Right ventricle myocardium superior (tissue), 1 donor: ENCODE data around the gene ZBTB20. TPM values are rescaled to one million over a fixed set of nuclear protein-coding genes. Genes with fewer than 3 reads are reported as not detected.
"Not testable (repeated sequence)": the region's sequence is repeated elsewhere in the genome, so short reads cannot be mapped to it uniquely, and the experiment has no call there.

Experiments used
- ATAC-seq: fragments of 200-7000 bp; cut with Tn5 transposase; one replicate; pipeline ENCODE4 v1.9.1; 2020; ENCODE audit warnings: mild to moderate bottlenecking; ENCODE audit not compliant: poor library complexity
- DNase-seq: peaks from one replicate; pipeline ENCODE4 v3.0.0-alpha.2; 2020
- intact Hi-C: fragments of 100-400 bp; cut with DNase I; formaldehyde crosslinking; loops from one replicate; pipeline ENCODE4 v1.11.2; 2022
- total RNA-seq: library from RNA; stranded (reverse); fragmentation: NEBNext Ultra II Directional; extraction: Animal tissue kit (Norgen Biotek cat#: 25700); gene quantifications from one replicate; pipeline ENCODE4 v1.2.1, GENCODE V29; 2021
- donor health status: DM: no; HTN: yes; CAD: no; lungs with severe emphysema.

ZBTB20 gene
- total RNA-seq, 1 donor from 2014 or later, result 53.4 TPM

- intact Hi-C loops, result no loop called here
- DNase-seq (no peak), ATAC-seq (no peak)
Observed at GRCh38 chr3:115154611-115155010, 7.5 kb upstream of the ZBTB20 start.

- ATAC-seq (no peak), DNase-seq (no peak)
- intact Hi-C loops, result no loop called here
Observed at GRCh38 chr3:115151921-115152320, 4.8 kb upstream of the ZBTB20 start.

DNA sequence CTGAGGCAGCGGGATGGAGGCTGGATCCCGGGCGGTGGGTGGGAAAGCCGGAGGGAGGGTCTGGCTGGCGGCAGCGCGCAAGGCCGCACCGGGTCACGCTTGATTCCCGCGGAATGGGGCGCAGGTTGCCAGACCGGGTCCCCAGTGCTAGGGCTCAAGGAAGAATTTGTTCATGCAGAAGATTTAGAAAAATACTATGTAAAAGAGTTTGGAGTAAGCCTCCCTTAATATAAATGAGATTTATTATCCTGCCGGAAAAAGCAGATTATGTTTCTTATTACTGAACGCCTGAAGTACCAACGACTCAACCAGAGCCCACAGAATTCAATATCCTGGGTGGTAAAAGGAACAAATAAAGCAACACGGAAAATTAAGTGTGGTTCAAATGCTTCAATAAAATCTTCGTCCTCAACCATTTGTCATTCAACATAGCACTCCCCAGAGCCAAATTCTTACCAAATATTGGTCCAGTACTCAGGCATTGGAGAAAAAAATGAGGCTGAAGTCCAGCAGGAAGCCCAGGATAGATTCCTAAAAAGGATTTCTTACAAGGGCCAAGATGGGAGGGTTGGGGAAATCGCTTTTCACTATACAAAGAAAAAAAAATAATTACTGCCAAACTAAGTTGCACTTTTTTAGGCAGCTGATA, 1.2 kb upstream of the ZBTB20 start:
- no peak for DNase-seq
- intact Hi-C loops, result no loop called here
- ATAC-seq, result no peak

DNA sequence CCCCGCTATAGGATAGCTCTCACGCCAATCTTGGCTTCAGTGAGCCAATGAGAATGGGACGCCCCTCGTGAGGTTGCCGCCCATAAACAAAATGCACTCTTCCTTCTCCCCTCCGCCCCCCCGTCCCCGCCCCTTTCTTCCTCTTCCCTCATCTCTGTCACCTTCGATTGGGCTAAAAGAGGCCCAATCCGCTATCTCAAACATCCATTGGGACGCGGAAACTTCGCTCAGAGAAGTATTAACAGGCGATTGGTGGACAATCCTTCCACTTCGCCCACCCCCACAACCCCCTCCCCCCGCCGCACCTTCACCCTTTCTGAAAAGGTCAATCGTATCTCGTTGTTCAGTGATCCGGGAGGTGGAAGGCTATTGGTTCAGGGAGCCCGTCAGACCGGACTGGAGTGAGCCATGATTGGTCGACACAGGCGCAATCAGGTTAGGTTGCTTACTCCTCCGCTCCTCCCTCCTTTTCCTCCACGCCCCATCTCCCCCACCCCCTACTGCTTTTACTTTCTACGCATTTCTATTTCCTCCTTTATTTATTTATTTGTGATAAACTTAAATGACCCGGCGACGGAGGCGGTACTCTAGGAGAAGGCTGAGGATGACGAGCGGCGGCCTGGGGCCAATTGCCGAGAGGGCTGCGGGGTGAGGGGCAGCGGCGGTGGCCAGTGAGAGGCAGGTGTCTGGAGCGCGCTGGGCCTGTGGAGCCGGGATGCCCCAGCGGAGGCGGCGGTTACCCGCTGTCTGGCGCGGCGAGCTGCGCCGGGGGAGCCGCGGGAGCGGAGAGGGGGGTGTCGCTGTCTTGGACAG, 447 bp upstream of the ZBTB20 start:
- ATAC-seq, result peak; percentile 89
- intact Hi-C loops, result no loop called here
- peak; percentile 98 for DNase-seq

- peak; percentile 5 for ATAC-seq
- no peak for DNase-seq
- intact Hi-C loops, result no loop called here
Observed at GRCh38 chr3:115146032-115146417, 1.1 kb downstream of the ZBTB20 start.

DNA sequence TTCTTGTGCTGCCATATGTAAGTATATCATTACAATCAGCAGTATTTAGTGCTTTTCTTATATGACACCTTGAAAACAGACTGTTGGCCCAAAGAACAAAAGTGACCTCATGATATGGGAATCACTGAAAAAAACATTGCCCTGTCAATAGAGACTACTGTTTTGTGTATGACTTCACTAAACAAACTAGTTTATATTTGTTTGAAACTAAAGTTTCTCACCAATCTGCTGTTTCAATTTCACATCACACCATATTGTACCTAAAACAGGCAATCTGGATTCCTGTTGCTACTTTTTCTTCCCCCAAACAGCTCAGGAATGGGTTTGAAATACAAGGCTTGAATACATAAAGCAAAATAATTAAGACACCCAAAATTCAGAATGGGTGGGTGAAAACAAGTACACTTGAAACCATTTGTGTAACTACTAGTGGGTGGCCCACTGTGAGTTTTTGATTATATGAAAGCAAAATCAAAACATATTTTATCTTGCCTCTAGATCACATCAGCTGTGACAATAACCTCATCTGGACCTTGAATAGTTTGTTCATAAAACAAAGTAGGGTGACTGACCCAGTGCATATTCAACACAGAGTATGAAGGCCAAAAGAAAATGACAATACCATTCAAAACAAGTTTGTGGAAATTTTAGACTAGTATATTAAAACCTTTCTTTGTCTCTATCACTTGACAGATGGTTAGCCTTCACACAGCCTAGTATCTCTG, 5.9 kb downstream of the ZBTB20 start:
- intact Hi-C loops, result no loop called here
- DNase-seq (no peak), ATAC-seq (no peak)

GRCh38 chr3:115139072-115139471, 8.0 kb downstream of the ZBTB20 start:
- intact Hi-C loops, result no loop called here
- ATAC-seq (no peak), DNase-seq (no peak)

GRCh38 chr3:115134648-115135347, 12.3 kb downstream of the ZBTB20 start:
- DNase-seq (no peak), ATAC-seq (no peak)
- intact Hi-C loops, result no loop called here

DNA sequence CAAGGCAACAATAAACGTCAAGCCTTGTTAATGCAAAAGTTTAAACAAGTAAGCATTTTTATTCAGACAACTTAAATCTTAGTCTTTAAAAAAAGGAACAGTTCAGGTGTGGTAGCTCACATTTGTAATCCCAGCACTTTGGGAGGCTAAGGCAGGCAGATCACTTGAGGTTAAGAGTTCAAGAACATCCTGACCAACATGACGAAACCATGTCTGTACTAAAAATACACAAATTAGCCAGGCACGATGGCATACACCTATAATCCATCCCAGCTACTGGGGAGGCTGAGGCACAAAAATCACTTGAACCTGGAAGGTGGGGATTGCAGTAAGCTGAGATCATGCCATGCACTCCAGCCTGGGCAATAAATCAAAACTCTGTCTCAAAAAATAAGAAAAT, 19.9 kb downstream of the ZBTB20 start:
- no peak for DNase-seq
- intact Hi-C loops, result no loop called here
- no peak for ATAC-seq

DNA sequence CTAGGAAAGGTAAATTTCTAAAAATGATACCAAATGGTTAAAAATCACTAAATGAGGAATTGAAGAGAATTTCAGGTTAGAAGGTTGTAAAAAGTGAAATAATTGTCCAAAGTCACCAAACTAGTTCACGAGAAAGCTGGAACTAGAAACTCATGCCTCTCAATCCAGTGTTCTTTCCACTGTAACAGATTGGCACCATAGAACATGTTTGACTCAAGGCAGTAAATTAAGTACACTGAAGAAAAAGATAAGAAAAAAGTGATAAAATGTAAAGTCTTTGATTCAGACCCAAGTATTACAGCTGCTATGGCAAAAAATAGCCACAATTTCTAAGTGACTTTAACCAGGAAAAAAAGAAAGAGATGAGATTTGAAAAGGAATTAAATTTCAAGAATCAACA, 26.5 kb downstream of the ZBTB20 start:
- intact Hi-C loops, result no loop called here
- no peak for DNase-seq
- ATAC-seq, result no peak

DNA sequence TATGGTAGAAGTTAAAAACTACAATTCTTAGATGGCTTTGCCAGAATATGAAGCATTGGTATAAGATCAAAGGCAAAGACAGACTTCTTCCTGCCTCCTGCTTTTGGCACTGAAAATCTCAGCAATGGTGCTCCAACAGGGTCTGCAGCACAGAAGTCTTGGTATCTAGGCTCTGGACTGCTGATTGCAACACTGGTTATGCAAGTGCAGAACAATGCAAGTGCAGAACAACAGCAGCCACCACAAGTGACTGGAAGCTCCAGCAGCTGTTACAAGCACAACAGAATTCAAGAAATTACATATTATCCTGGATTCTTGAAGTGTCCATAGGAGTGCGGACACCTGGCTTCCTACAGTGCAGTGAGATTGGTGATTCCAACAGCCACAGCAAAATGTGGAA, 33.7 kb downstream of the ZBTB20 start:
- peak; percentile 53 for ATAC-seq
- intact Hi-C loops, result no loop called here
- no peak for DNase-seq

DNA sequence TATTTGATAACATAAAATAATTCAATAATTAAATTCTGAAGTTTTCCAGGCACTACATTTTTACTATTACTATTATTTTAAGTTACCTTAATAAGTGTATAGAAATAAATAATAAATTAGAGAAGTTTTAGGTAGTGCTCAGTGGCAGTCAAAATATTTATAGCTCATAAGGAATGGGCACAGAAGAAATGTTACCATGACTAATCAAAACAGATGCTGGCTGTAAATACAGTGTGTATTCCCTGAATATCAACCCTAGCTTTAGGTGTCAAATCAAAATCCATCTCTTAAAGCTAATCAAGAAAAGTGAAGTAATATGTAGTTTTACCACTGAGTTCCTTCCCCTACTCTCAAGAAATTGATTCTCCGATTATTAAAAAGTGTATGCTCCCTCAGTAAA, 35.5 kb downstream of the ZBTB20 start:
- intact Hi-C loops, result no loop called here
- ATAC-seq, result peak; percentile 63

GRCh38 chr3:115110830-115111229, 36.3 kb downstream of the ZBTB20 start:
- no peak for ATAC-seq
- DNase-seq, result no peak
- intact Hi-C loops, result no loop called here

More for the DNA sequence above, 35.5 kb downstream of the ZBTB20 start:
- no peak for DNase-seq

DNA sequence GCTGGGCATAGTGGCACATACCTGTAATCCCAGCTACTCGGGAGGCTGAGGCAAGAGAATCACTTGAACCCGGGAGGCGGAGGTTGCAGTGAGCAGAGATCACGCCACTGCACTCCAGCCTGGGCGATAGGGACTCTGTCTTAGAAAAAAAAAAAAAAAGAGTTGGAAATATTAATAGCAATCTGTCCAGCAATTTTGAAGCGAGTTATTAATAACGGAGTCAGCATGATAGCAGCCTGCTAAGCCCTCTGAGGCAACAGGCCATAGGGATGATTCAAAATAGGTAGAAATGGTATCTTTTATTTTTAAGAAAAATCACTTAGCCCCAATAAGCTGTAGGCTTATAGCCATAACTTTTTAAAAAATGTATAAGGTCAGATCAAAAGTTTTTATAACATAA, 37.0 kb downstream of the ZBTB20 start:
- intact Hi-C loops, DNase-seq: not testable (repeated sequence)
- peak; percentile 74 for ATAC-seq

DNA sequence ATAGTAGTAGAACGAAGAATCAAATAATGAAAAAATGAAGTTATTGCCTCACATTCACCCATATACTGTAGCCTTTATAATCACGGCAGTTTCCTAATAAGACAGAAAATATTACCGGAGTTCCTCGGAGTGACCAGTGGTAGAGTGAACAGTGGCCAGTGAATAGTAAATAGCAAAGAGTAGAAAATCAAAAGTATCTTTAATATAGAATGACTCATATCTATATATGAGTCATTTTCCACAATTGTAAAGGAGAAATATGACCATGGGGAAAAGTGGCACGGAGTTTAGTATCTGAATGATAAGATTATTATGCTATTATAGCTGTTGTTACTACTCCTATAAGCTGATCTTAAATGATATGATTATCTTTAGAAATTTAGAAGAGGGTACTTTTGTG, 38.5 kb downstream of the ZBTB20 start:
- intact Hi-C loops, result no loop called here
- no peak for ATAC-seq
- DNase-seq, result no peak

DNA sequence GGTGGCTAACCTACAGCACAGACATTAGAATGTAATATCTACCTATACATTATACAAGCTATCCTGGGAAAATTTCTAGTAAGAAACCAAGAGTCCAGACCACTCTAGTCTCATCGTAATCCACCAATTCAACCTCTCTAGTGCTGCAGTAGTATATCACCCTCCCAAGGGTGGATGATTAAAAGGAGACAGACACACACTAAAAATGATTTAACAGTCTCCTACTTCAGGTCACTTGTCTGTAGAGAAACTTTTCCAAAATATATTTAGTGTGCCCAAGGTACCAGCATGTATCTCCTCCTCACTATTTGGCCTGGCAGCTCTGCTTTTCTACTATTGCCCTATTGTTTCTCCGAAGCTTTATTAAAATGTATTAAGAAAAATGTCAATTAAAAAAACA, 45.0 kb downstream of the ZBTB20 start:
- intact Hi-C loops, result no loop called here
- DNase-seq, result no peak
- no peak for ATAC-seq

GRCh38 chr3:115100806-115101205, 46.3 kb downstream of the ZBTB20 start:
- DNase-seq (no peak), ATAC-seq (peak; percentile 24)
- intact Hi-C loops, result no loop called here

DNA sequence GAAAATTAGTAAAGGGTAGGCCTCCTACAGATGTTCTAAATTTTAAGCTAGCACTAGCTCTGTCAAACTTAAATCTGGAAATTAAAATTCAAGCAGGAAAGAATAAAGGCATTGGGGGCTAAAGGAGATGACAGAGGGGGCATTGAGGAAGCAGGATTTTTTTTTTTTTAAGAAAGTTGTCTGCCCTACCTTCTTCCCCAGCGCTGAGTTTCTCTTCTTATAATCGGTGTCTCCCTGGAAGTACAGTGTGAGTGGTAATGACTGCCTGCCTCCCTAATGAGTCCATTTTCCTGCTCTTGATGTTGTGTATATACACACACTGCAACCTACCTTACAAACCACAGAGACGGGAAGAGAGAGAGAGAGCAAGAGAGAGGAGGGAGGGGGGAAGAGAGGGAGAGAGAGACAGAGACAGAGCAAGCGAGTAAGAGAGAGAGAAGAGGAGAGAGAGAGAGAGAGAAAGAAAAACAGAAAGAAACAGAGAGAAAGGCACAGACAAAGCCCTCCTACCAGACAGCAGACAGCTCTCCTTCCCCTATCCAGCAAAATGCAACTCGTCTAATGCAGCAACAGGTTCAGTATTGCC, 47.0 kb downstream of the ZBTB20 start:
- intact Hi-C loops, result loop anchor here (5.0 kb wide), 1 partner anchor 268 kb away; no protein-coding TSS in a partner anchor
- no peak for DNase-seq
- ATAC-seq, result peak; percentile 85
